ENCODE data around the gene FAM20A.

The FAM20A gene

GRCh38 chr17:68600931-68601564, at the start of gene FAM20A:
FAM20A (minus strand) TSS chr17:68601367; CDS start chr17:68600666, 701 bp downstream.
- DNase-seq (ENCODE audit: low read depth) = no peak

DNA sequence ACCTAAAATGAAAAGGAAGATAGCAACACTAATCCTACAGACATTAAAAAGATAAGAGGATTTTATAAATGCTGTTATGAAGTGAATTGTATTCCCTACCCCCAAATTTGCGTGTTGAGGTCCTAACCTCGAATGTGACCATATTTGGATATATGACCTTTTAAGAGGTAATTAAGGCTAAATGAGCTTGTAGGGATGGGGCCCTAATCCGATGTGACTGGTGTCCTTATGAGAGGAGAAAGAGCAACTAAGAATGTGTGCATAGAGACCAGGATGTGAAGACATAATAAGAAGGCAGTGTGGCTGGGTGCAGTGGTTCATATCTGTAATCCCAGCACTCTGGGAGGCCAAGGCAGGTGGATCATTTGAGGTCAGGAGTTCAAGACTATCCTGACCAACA, 48.2 kb upstream of the FAM20A start:
- no peak for DNase-seq (ENCODE audit: low read depth)

DNA sequence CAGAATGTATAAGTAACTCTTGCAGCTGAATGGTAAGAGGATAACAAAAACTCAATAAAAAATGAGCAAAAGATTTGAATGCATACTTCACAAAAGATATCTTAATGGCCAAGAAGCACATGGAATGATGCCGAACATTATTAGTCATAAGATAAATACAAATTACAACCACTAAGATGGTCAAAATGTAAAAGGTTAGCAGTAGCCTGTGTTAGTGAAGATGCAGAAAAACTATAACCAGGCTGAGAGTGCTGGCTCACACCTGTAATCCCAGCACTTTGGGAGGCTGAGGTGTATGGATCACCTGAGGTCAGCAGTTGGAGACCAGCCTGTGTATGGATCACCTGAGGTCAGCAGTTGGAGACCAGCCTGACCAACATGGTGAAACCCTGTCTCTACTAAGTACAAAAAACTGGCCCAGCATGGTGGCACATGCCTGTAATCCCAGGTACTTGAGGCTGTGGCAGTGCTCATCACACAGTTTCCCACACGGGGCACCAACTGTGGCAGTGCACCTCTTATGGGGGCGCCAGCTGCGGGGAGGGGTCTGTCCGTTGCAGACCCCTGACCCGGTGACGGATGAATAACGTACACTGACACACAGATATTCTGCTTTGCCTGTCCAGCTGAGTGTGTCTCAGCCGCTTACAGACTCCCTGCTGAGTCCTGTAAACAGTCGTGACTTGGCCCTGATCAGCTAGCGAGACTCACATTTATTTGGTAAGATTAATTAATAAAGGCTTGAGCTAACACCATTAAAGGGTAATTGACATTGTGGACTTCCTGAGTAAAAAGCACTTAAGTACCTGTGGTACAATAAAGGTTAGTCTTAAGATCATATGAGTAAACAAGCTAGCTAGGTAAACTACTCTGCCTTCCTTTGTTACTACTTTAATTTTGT, 45.7 kb upstream of the FAM20A start:
- no peak for DNase-seq (ENCODE audit: low read depth)

DNA sequence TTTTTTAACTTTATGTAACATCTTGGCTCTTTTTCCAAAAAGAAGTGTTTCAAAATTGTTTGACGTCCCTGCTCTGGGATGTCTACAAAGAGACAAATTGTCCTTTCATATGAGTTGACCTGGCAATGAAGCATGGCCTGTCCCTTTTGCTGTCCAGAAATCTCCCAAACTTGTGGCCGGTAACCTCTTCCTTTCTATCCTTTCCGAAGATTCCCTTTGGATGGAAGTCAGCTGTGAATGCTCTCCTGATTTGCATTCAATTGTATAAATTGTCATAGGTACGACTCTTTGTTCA, 40.9 kb upstream of the FAM20A start:
- no peak for DNase-seq (ENCODE audit: low read depth)

GRCh38 chr17:68641276-68642117, 40.3 kb upstream of the FAM20A start:
- DNase-seq (ENCODE audit: low read depth) = no peak

- no peak for DNase-seq (ENCODE audit: low read depth)
These were observed 39.2 kb upstream of the FAM20A start for GRCh38 chr17:68640242-68640989.

- no peak for DNase-seq (ENCODE audit: low read depth)
These were observed 33.2 kb upstream of the FAM20A start for GRCh38 chr17:68634345-68634876.

GRCh38 chr17:68628576-68628957, 27.4 kb upstream of the FAM20A start:
- DNase-seq (ENCODE audit: low read depth) = no peak

DNA sequence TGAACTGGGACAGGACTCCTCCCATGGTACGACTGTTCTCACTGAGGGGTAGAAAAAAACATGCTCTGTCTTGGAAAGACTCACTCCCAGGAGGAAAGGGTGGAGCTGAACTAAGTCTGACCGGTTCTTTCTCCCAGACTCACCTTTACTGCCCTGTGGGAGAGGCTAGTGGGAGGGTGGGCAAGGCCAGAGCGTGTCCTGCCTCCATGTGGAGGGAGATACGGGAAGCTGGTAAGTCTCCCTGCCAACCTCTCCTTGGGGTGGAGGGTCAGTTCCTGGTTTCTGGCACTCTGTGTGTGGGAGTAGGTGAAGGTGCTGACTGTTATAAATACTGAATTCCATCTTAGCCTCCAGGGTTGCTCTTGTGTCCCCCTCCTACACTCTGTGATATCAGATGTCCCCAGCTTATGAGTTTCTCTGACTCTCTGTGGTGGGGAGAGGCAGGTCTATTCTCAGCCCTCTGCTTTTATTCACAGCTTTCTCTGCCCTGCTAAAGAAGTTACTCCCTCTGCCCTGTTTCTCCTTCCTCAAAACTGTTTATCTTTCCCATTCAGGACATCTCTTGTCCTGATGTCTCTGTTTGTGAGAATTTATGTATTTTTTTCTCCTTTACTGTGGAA, 26.9 kb upstream of the FAM20A start:
- DNase-seq (ENCODE audit: low read depth) = no peak

DNA sequence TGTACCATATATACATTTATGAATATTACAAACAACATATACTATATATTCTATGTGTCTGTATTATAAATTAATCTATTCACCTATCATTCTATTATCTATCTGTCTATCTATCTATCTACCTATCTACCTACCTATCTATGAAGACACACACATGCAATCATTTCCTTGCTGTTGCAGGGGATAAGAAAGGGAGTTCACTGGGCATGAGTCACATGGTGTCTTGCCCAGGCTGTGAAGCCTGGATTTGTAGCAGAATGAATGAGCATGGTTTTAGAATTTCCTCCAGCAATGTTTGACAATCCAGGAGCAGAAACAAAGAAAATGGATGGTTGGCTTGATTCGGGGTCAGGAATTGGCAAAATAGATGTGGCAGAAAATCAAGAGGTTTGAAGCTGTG, 23.2 kb upstream of the FAM20A start:
- DNase-seq (ENCODE audit: low read depth) = no peak

- no peak for DNase-seq (ENCODE audit: low read depth)
These were observed 22.6 kb upstream of the FAM20A start for GRCh38 chr17:68623811-68624210.

GRCh38 chr17:68622423-68622822, 21.3 kb upstream of the FAM20A start:
- no peak for DNase-seq (ENCODE audit: low read depth)

- DNase-seq (ENCODE audit: low read depth) = no peak
These were observed 19.9 kb upstream of the FAM20A start for GRCh38 chr17:68621065-68621464.

DNA sequence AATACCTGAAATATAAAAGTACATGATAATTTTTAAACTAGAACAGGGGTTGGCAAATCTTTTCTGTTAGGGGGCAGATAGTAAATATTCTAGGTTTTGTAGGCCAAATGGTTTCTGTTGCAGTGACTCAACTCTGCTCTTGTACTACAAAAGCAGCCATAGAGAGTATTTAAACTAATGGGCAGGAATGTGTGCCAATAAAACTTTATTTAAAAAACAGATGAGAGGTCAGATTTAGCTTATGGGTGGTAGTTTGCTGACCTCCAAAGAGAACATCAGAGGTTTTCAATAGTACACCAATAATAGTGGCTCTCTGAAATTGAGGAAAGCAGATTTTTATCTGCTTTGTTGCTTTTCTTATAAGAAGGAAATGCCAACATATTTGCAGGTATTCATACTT, 15.2 kb upstream of the FAM20A start:
- DNase-seq (ENCODE audit: low read depth) = no peak

- no peak for DNase-seq (ENCODE audit: low read depth)
These were observed 13.6 kb upstream of the FAM20A start for GRCh38 chr17:68614718-68615117.

GRCh38 chr17:68613739-68614298, 12.7 kb upstream of the FAM20A start:
- peak; percentile 48 for DNase-seq (ENCODE audit: low read depth)

GRCh38 chr17:68612923-68613292, 11.7 kb upstream of the FAM20A start:
- no peak for DNase-seq (ENCODE audit: low read depth)

- no peak for DNase-seq (ENCODE audit: low read depth)
These were observed 11.2 kb upstream of the FAM20A start for GRCh38 chr17:68612209-68612922.

- no peak for DNase-seq (ENCODE audit: low read depth)
These were observed 10.4 kb upstream of the FAM20A start for GRCh38 chr17:68611353-68612208.

Measured in fibroblast of the conjunctiva (primary cell).